Stimulated activated CD8-positive, alpha-beta memory T cell treated with anti-CD3 and anti-CD28 coated beads, Interleukin-12 subunit alpha, Interleukin-12 subunit beta, amount 100 ng/mL, for 4 hours (primary cell): ENCODE results near the gene IL3RA.
"Not testable (repeated sequence)": the region's sequence is repeated elsewhere in the genome, so short reads cannot be mapped to it uniquely, and the experiment has no call there.

Experiments
- DNase-seq: peaks from one replicate; pipeline ENCODE4 v3.0.0-alpha.2; 2020; ENCODE audit warnings: low read depth

Gene IL3RA

DNA sequence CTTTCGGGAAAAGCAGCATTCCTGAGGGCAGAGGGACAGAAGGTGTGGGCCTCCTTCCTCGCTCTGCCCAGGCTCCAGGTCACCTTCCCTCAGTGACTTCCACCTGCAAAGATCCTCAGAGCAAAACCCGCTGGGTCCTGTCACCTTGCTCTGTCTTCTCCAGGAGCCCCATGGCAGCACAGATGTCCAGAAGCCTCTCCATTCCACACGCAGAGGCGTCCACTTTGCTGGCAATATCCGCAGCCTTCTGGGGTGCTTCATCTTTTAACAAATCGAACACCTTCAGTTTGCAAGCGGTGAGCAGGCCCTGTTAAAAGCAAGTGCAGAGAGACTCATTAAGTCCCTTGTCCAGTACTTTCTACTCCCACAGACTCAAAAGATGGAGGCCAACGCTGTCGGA is 88.8 kb downstream of the IL3RA start:
- DNase-seq, result no peak

DNA sequence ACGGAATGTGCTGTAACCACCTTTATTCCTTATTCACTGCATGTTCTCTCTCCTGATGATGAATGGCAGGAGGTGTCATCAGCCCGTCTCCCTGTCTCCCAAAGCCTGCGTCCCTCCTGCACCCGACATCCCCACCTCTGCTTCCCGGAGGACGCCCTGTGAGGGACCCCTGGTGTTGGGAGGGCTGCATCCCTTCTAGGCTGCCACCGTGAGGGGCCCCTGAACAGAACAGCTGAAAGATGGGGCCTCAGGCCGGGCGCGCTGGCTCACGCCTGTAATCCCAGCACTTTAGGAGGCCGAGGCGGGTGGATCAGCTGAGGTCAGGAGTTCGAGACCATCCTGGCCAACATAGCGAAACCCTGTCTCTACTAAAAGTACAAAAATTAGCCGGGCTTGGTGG is 89.7 kb downstream of the IL3RA start:
- DNase-seq, result not testable (repeated sequence)

GRCh38 chrX:1427756-1428155 is 91.2 kb downstream of the IL3RA start:
- no peak for DNase-seq

DNA sequence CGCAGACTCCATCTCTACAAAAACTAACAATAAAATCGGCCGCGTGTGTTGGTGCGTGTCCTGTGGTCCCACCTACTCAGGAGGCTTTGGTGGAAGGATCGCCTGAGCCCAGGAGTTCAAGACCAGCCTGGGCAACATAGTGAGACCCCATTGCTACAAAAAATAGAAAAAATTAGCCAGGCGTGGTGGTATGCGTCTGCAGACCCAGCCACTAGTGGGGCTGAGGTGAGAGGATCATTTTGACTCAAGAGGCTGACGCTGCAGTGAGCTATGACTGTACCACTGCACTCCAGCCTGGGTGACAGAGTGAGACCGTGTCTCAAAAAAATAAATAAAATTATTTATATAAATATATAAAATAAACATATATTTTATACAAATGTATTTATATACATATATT is 93.9 kb downstream of the IL3RA start:
- DNase-seq, result no peak
